Measurements from ENCODE around the gene MTR.

DNA sequence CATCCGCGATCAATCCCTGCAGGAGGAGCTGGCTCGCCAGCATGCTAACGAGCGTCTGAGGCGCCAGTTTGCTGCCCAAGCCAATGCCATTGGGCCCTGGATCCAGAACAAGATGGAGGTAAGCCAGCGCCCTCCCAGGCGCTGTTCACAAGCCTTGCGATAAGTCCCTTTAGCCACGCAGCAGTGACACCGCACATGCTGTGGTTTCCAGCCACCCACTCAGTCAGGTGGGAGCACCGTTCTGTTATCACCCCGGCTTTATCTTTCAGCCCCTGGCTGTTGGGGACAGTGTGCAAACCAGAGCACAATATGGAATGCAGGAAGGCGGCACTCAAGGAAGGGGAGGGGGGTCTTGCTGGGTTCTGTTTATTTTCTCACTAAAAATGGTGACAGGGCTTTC lies 41.1 kb upstream of the MTR start:
- TF ChIP-seq, protein P1, sequence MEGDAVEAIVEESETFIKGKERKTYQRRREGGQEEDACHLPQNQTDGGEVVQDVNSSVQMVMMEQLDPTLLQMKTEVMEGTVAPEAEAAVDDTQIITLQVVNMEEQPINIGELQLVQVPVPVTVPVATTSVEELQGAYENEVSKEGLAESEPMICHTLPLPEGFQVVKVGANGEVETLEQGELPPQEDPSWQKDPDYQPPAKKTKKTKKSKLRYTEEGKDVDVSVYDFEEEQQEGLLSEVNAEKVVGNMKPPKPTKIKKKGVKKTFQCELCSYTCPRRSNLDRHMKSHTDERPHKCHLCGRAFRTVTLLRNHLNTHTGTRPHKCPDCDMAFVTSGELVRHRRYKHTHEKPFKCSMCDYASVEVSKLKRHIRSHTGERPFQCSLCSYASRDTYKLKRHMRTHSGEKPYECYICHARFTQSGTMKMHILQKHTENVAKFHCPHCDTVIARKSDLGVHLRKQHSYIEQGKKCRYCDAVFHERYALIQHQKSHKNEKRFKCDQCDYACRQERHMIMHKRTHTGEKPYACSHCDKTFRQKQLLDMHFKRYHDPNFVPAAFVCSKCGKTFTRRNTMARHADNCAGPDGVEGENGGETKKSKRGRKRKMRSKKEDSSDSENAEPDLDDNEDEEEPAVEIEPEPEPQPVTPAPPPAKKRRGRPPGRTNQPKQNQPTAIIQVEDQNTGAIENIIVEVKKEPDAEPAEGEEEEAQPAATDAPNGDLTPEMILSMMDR (IDR thresholded peaks at IDR 0.05) = no peak
- TF ChIP-seq POLR2A (IDR thresholded peaks at IDR 0.05) = no peak

Data from prostate gland (tissue), 2 donors.